ENCODE results near the gene ABLIM2. TPM values are rescaled to one million over a fixed set of nuclear protein-coding genes. Genes with fewer than 3 reads are reported as not detected.

Gene ABLIM2
- total and polyA plus RNA-seq, 10 of the 15 experiments (the other 5 are each of a cell fraction or from before 2014, with no cell fraction given), result 0.03 to 0.15 (median 0.05) TPM; not detected in 7

- peaks cover 10% of the 10 kb centered on the region; the same call in 2 of the 3 replicates for H3K9me3 ChIP-seq (replicated peaks; ENCODE audit: control insufficient read depth, insufficient read depth, low read length)
- H2AFZ ChIP-seq (ENCODE audit: control insufficient read depth, low read depth, low read length), result no peak overlapping the region
- POLR2A ChIA-PET, result no interaction called here
- no peaks in the 10 kb centered on the region for H3K4me1 ChIP-seq (ENCODE audit: control insufficient read depth, insufficient read depth, low read length)
- SMC1A ChIA-PET (ENCODE audit: uncharacterized antibody, unreplicated experiment), result no interaction called here
- CTCF ChIA-PET, result no interaction called here
- no peak overlapping the region for H3K27ac ChIP-seq (ENCODE audit: control insufficient read depth, insufficient read depth)
- intact Hi-C loops (cut with micrococcal nuclease; ENCODE audit: unreplicated experiment), result no loop called here
- no peak for FAIRE-seq
- no peaks in the 10 kb centered on the region for H4K20me1 ChIP-seq (ENCODE audit: control insufficient read depth, insufficient read depth)
- 64% methylated on average over 20 of the region's 20 CpGs for WGBS (ENCODE audit: insufficient coverage, insufficient replicate concordance, low lambda C conversion rate, missing lambda C conversion rate)
- no peak overlapping the region for H3K4me2 ChIP-seq (ENCODE audit: control insufficient read depth, insufficient read depth)
- H3K27me3 ChIP-seq (replicated peaks in 1 of 2; ENCODE audit: control insufficient read depth in 2 of 2, insufficient read depth in 2 of 2, low read length in 1 of 2), result no peaks in the 10 kb centered on the region; a peak in 1 of 4 replicates
- BruUV-seq (replicated peaks), result no TSS peak
- RAD21 ChIA-PET (ENCODE audit: unreplicated experiment), result no interaction called here
- no peaks in the 10 kb centered on the region for H3K36me3 ChIP-seq (ENCODE audit: control insufficient read depth in 2 of 2, insufficient read depth in 2 of 2, low read length in 1 of 2)
- no peaks in the 10 kb centered on the region for H3K79me2 ChIP-seq (ENCODE audit: control insufficient read depth, insufficient read depth, low read length)
- in situ Hi-C loops (cut with MboI), result no loop called here
- H3K4me3 ChIP-seq, result no peak overlapping the region
- TF ChIP-seq SMC3 (IDR thresholded peaks at IDR 0.05; ENCODE audit: borderline replicate concordance, low read length), result no peak
- no peak for TF ChIP-seq HCFC1 (IDR thresholded peaks at IDR 0.05; ENCODE audit: low read length)
- TF ChIP-seq SUZ12 (IDR thresholded peaks at IDR 0.05; ENCODE audit: unreplicated experiment), result no peak
- no peak for TF ChIP-seq KDM1A (IDR thresholded peaks at IDR 0.05; ENCODE audit: borderline replicate concordance)
- no peak for DNase-seq (ENCODE audit: low read depth, low spot score)
- no peak overlapping the region for H3K9ac ChIP-seq (ENCODE audit: control insufficient read depth, insufficient read depth, low read length)
- ATAC-seq, result no peak
These were observed 91.2 kb downstream of the ABLIM2 start for GRCh38 chr4:8067274-8067936.

GRCh38 chr4:8066336-8066931, 92.2 kb downstream of the ABLIM2 start:
- H3K4me1 ChIP-seq (ENCODE audit: control insufficient read depth, insufficient read depth, low read length), result no peaks in the 10 kb centered on the region
- WGBS (ENCODE audit: insufficient coverage, insufficient replicate concordance, low lambda C conversion rate, missing lambda C conversion rate), result 68% methylated on average over 13 of the region's 13 CpGs
- H3K27ac ChIP-seq (ENCODE audit: control insufficient read depth, insufficient read depth), result no peak overlapping the region
- no peak for DNase-seq (ENCODE audit: low read depth, low spot score)
- ChIA-PET CTCF (no interaction called here), POLR2A (no interaction called here), RAD21 (ENCODE audit: unreplicated experiment) (no interaction called here), SMC1A (ENCODE audit: uncharacterized antibody, unreplicated experiment) (no interaction called here)
- ATAC-seq, result no peak
- H2AFZ ChIP-seq (ENCODE audit: control insufficient read depth, low read depth, low read length), result no peak overlapping the region
- no TSS peak for BruUV-seq (replicated peaks)
- no peaks in the 10 kb centered on the region for H4K20me1 ChIP-seq (ENCODE audit: control insufficient read depth, insufficient read depth)
- H3K9me3 ChIP-seq (replicated peaks; ENCODE audit: control insufficient read depth, insufficient read depth, low read length), result peaks cover 10% of the 10 kb centered on the region; the same call in 2 of the 3 replicates
- no peak for TF ChIP-seq ZBTB4 (CRISPR knock-in tag; IDR thresholded peaks at IDR 0.05)
- no peak for TF ChIP-seq RB1 (IDR thresholded peaks at IDR 0.05; ENCODE audit: borderline replicate concordance)
- H3K79me2 ChIP-seq (ENCODE audit: control insufficient read depth, insufficient read depth, low read length), result no peaks in the 10 kb centered on the region
- no peaks in the 10 kb centered on the region for H3K36me3 ChIP-seq (ENCODE audit: control insufficient read depth in 2 of 2, insufficient read depth in 2 of 2, low read length in 1 of 2)
- intact Hi-C loops (cut with micrococcal nuclease; ENCODE audit: unreplicated experiment), result no loop called here
- no peak overlapping the region for H3K4me2 ChIP-seq (ENCODE audit: control insufficient read depth, insufficient read depth)
- H3K27me3 ChIP-seq (replicated peaks in 1 of 2; ENCODE audit: control insufficient read depth in 2 of 2, insufficient read depth in 2 of 2, low read length in 1 of 2), result no peaks in the 10 kb centered on the region; a peak in 1 of 4 replicates
- no peak overlapping the region for H3K9ac ChIP-seq (ENCODE audit: control insufficient read depth, insufficient read depth, low read length)
- no peak for FAIRE-seq
- in situ Hi-C loops (cut with MboI), result no loop called here
- H3K4me3 ChIP-seq, result no peak overlapping the region
